ENCODE measurements around the gene MAB21L4. TPM values are rescaled to one million over a fixed set of nuclear protein-coding genes. Genes with fewer than 3 reads are reported as not detected.

The MAB21L4 gene
- total and polyA plus RNA-seq, 10 donors = 0.04 to 0.70 (median 0.23) TPM; not detected in 6

DNA sequence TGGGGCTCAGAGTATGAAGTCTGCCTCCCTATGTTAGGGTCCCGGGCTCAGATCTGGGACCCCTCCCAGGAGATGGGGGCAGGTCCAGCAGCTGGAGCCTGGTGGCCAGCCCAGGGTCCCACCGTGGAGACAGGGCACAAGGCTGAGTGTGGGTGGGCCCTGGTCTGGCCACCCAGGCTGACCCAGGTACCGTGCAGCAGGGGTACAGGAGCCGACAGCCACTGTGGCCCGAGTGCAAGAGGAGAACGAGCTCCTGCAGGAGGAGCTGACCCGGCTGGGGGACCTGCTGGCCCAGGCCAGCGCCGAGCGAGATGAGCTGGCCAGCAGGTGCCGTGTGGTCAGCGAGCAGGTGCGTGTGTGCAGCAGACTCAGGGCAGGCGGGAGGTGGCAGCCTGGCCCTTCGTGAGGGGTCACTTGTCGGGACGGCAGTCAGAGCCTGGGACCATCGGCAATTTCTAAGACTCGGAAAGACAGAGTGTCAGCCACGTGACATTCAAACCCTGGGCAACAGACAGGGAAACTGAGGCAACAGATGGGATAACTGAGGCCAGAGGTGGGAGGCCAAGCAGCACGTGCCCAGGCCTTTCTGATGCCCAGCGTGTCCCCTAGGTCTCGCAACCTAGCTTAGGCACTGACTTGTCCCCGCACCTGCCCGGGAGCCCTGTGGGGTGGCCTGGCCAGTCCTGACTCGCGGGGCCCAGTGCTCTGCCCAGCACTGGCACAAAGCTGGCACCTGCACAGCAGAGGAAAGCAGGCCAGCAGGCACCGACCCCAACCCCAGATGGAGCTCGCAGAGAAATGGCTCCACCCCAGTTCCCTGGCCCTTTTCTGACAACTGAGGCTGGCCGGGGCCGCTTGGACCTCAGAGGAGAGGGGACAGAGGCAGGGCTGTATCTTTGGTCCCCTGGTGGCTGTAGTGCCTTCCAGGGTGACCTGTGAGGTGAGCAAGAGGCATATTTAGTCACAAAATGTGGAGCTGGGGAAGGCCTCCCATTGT is 24.1 kb upstream of the MAB21L4 start:
- Histone ChIP-seq H3K27me3 (replicated peaks in 1 of 7) (peaks cover 0 to 24% (median 10%) of the 10 kb centered on the region in 7 donors), H3K4me1 (peaks cover 13 to 32% (median 24%) of the 10 kb centered on the region in 6 donors), H3K9me3 (no peaks in the 10 kb centered on the region), H3K27ac (no peak overlapping the region), H3K36me3 (no peaks in the 10 kb centered on the region), H3K4me3 (no peak overlapping the region)
- 87 to 94% (median 92%) methylated on average over 20 to 31 of the region's 31 CpGs for WGBS, 5 donors
- TF ChIP-seq POLR2A (IDR thresholded peaks at IDR 0.05) (no peak), POLR2AphosphoS5 (IDR thresholded peaks at IDR 0.05) (no peak)
- TF ChIP-seq, protein P1, sequence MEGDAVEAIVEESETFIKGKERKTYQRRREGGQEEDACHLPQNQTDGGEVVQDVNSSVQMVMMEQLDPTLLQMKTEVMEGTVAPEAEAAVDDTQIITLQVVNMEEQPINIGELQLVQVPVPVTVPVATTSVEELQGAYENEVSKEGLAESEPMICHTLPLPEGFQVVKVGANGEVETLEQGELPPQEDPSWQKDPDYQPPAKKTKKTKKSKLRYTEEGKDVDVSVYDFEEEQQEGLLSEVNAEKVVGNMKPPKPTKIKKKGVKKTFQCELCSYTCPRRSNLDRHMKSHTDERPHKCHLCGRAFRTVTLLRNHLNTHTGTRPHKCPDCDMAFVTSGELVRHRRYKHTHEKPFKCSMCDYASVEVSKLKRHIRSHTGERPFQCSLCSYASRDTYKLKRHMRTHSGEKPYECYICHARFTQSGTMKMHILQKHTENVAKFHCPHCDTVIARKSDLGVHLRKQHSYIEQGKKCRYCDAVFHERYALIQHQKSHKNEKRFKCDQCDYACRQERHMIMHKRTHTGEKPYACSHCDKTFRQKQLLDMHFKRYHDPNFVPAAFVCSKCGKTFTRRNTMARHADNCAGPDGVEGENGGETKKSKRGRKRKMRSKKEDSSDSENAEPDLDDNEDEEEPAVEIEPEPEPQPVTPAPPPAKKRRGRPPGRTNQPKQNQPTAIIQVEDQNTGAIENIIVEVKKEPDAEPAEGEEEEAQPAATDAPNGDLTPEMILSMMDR (IDR thresholded peaks at IDR 0.05 in 8 of 11, conservative IDR thresholded peaks at IDR 0.05 in 3 of 11) = no peak
- intact Hi-C loops (cut with DNase I; ENCODE audit: low total_unique reads) = no loop called here
- peak; percentile 75 for DNase-seq

DNA sequence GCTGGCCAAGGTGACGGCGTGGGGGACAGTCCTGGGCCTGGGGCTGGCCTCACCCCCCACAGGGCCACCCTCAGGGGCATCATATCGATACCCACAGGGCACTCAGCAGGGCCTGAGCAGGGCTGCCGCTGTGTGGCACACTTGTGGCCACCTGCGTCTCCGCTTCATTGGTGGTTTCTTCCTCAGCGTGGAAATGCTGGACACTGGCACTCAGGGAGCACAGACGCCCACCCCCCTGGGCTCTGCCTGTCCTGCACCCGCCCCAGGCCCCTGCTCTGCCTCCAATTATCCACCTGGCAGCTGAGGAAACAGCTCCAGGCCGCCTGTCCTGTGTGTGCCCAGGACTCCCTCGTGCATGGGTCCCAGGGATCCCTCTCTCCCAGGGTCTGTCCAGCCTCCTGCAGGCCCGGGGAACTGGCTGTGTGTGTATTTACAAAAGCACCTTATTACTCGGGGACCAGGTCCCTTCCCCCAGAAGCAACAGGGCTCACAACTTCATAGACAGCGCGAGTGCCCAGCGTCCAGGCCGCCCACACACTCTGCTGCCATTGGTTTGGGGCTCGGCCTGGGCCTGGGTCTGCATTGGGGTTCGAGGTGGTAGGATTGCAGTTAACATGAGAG is 23.3 kb upstream of the MAB21L4 start:
- Histone ChIP-seq H3K36me3 (no peaks in the 10 kb centered on the region), H3K27me3 (replicated peaks in 1 of 7) (peaks cover 0 to 32% (median 11%) of the 10 kb centered on the region in 7 donors), H3K4me3 (no peak overlapping the region), H3K4me1 (peaks cover 18 to 40% (median 32%) of the 10 kb centered on the region in 6 donors), H3K9me3 (no peaks in the 10 kb centered on the region), H3K27ac (no peak overlapping the region)
- peak; percentile 65 for DNase-seq
- 81 to 93% (median 89%) methylated on average over 12 to 19 of the region's 19 CpGs for WGBS, 5 donors
- TF ChIP-seq, protein P1 (IDR thresholded peaks at IDR 0.05 in 8 of 11, conservative IDR thresholded peaks at IDR 0.05 in 3 of 11) = no peak
- intact Hi-C loops (cut with DNase I; ENCODE audit: low total_unique reads) = no loop called here

DNA sequence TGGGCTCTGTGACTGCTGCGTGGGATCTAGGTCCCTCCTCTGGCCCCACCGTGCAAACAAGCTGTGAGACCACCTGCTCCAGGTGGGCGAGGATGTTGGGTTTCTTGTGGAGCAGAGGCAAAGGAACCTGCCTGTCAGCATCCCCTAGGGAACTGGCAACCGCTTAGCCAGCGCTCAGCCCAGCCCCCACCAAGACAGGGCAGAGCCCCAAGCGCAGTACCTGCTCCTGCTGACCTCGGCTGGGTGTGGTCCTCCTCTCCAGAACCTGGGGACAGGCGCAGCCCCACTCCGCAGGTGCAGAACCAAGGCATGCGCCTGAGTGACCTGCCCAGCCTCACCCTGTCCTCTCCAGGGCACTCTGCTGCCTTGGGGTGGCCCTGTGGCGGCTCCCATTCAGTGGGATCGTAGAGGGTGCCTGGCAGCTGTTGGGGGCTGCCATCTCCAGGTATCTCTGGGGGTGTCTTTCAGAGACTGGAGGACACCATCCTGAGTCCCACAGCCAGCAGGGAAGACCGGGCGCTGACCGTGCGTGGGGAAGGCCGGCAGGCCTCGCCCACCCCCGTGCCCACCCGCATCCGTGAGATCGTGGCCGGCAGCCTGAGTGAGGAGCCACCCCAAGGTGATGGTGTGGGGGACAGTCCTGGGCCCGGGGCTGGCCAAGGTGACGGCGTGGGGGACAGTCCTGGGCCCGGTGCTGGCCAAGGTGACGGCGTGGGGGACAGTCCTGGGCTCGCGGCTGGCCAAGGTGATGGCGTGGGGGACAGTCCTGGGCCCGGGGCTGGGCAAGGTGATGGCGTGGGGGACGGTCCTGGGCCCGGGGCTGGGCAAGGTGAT is 22.5 kb upstream of the MAB21L4 start:
- intact Hi-C loops (cut with DNase I; ENCODE audit: low total_unique reads) = no loop called here
- H3K9me3 ChIP-seq = no peaks in the 10 kb centered on the region
- peak overlapping the region in 4 of 8 donors; percentile 64 to 83 (median 68) for H3K27ac ChIP-seq
- peaks cover 0 to 40% (median 11%) of the 10 kb centered on the region in 7 donors for H3K27me3 ChIP-seq (replicated peaks in 1 of 7)
- H3K4me3 ChIP-seq = no peak overlapping the region
- no peaks in the 10 kb centered on the region for H3K36me3 ChIP-seq
- 86 to 95% (median 91%) methylated on average over 27 to 36 of the region's 36 CpGs for WGBS, 5 donors
- no peak for TF ChIP-seq POLR2AphosphoS5 (IDR thresholded peaks at IDR 0.05)
- TF ChIP-seq POLR2A (IDR thresholded peaks at IDR 0.05) = no peak
- TF ChIP-seq, protein P1 (IDR thresholded peaks at IDR 0.05 in 8 of 11, conservative IDR thresholded peaks at IDR 0.05 in 3 of 11) = no peak
- peak; percentile 75 for DNase-seq
- H3K4me1 ChIP-seq = peaks cover 22 to 48% (median 39%) of the 10 kb centered on the region in 6 donors
